Measurements from ENCODE around the gene WNT6. TPM values are rescaled to one million over a fixed set of nuclear protein-coding genes. Genes with fewer than 3 reads are reported as not detected.

The WNT6 gene
- total RNA-seq, 1 experiment from 2014 or later = not detected

DNA sequence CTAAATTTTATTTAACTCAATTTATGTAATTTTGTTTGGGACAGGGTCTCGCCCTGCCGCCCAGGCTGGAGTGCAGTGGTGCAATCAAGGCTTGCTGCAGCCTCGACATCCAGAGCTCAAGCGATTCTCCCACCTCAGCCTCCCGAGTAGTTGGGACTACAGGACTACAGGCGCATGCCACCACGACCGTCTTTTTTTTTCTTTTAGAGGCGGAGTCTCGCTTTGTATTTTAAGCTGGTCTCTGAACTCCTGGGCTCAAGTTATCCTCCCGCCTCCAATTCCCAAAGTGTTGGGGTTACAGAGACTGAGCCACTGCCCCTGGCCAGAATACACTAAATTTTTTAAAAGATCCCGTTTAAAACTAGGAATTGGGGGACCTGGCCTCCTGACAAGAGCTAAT is 39.5 kb downstream of the WNT6 start:
- CTCF ChIA-PET = interaction anchor here (0.6 to 23.6 kb wide), 16 partner anchors 11 to 470 kb away, joined by 3 to 839 read pairs (median 4); partner anchors contain the start of gene WNT10A
- TF ChIP-seq, protein P1, sequence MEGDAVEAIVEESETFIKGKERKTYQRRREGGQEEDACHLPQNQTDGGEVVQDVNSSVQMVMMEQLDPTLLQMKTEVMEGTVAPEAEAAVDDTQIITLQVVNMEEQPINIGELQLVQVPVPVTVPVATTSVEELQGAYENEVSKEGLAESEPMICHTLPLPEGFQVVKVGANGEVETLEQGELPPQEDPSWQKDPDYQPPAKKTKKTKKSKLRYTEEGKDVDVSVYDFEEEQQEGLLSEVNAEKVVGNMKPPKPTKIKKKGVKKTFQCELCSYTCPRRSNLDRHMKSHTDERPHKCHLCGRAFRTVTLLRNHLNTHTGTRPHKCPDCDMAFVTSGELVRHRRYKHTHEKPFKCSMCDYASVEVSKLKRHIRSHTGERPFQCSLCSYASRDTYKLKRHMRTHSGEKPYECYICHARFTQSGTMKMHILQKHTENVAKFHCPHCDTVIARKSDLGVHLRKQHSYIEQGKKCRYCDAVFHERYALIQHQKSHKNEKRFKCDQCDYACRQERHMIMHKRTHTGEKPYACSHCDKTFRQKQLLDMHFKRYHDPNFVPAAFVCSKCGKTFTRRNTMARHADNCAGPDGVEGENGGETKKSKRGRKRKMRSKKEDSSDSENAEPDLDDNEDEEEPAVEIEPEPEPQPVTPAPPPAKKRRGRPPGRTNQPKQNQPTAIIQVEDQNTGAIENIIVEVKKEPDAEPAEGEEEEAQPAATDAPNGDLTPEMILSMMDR (IDR thresholded peaks at IDR 0.05; ENCODE audit: unreplicated experiment) = no peak
- intact Hi-C loops (cut with micrococcal nuclease) = no loop called here

DNA sequence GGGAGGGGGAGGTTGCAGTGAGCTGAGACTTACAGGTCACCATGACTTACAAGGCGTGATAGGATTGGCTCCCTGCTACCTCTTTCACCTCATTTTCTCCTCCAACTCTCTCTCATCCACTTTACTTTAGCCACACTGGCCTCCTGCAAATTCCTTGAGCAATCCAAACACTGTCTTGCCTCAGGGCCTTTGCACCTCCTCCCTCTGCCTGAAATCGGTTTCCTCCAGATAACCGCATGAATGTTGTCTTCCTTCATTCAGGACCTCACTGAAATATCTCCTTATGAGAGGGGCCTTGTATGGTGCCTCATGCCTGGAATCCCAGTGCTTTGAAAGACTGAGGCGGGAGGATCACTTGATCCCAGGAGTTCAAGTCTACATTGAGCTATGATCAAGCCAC is 42.8 kb downstream of the WNT6 start:
- no peak overlapping the region for H3K27ac Mint-ChIP-seq (ENCODE audit: low read depth, unreplicated experiment)
- ChIA-PET CTCF (interaction anchor here (0.6 to 23.6 kb wide), 3 partner anchors 21 to 33 kb away, joined by 3 to 839 read pairs (median 3); partner anchors contain the start of gene WNT10A), POLR2A (interaction anchor here (1.3 kb wide), 1 partner anchor 24 kb away, joined by 4 read pairs; no protein-coding TSS in a partner anchor)
- no peak for DNase-seq (ENCODE audit: unreplicated experiment)
- no TSS peak for BruUV-seq (replicated peaks)
- H3K4me1 Mint-ChIP-seq (ENCODE audit: insufficient read depth, unreplicated experiment) = peaks cover 9% of the 10 kb centered on the region
- H3K36me3 Mint-ChIP-seq (ENCODE audit: insufficient read depth, unreplicated experiment) = no peaks in the 10 kb centered on the region
- H3K27me3 Mint-ChIP-seq (ENCODE audit: insufficient read depth, unreplicated experiment) = peaks cover 53% of the 10 kb centered on the region
- H3K4me3 Mint-ChIP-seq (ENCODE audit: unreplicated experiment) = no peak overlapping the region
- no peaks in the 10 kb centered on the region for H3K9me3 Mint-ChIP-seq (ENCODE audit: unreplicated experiment)
- intact Hi-C loops (cut with micrococcal nuclease) = no loop called here
- TF ChIP-seq, protein P1 (IDR thresholded peaks at IDR 0.05; ENCODE audit: unreplicated experiment) = no peak

More for the DNA sequence above, 39.5 kb downstream of the WNT6 start:
- H3K27me3 Mint-ChIP-seq (ENCODE audit: insufficient read depth, unreplicated experiment) = peaks cover 29% of the 10 kb centered on the region
- H3K27ac Mint-ChIP-seq (ENCODE audit: low read depth, unreplicated experiment) = no peak overlapping the region
- no peaks in the 10 kb centered on the region for H3K36me3 Mint-ChIP-seq (ENCODE audit: insufficient read depth, unreplicated experiment)
- no TSS peak for BruUV-seq (replicated peaks)
- POLR2A ChIA-PET = interaction anchor here (9.7 kb wide), 1 partner anchor 18 kb away, joined by 237 read pairs; the partner anchor contains the start of gene WNT10A
- H3K9me3 Mint-ChIP-seq (ENCODE audit: unreplicated experiment) = no peaks in the 10 kb centered on the region
- no peak overlapping the region for H3K4me3 Mint-ChIP-seq (ENCODE audit: unreplicated experiment)
- no peak for DNase-seq (ENCODE audit: unreplicated experiment)
- peaks cover 34% of the 10 kb centered on the region for H3K4me1 Mint-ChIP-seq (ENCODE audit: insufficient read depth, unreplicated experiment)

DNA sequence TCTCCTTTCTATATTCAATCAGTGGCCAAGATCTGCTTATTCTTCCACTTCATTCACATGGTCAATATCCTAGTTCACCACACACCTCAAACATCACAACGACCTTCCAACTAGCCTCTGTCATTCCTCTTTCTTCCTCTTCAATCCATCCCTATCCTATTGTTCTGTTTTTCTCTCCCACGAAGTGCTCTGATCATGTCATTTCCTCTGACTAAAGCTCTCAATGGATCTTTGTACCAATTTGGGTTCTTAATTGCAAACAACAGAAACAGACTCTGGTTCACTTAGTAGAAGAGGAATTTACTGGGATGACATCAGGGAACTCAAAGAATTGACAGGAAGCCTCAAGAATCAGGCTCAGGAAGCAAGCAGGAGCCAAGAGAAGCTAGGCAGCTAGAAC is 44.6 kb downstream of the WNT6 start:
- Mint-ChIP-seq H3K27ac (ENCODE audit: low read depth, unreplicated experiment) (no peak overlapping the region), H3K4me3 (ENCODE audit: unreplicated experiment) (no peak overlapping the region), H3K36me3 (ENCODE audit: insufficient read depth, unreplicated experiment) (no peaks in the 10 kb centered on the region), H3K4me1 (ENCODE audit: insufficient read depth, unreplicated experiment) (no peaks in the 10 kb centered on the region), H3K9me3 (ENCODE audit: unreplicated experiment) (no peaks in the 10 kb centered on the region), H3K27me3 (ENCODE audit: insufficient read depth, unreplicated experiment) (peaks cover 53% of the 10 kb centered on the region)
- TF ChIP-seq, protein P1 (IDR thresholded peaks at IDR 0.05; ENCODE audit: unreplicated experiment) = no peak
- DNase-seq (ENCODE audit: unreplicated experiment) = no peak
- POLR2A ChIA-PET = interaction anchor here (0.6 kb wide), 1 partner anchor 11 kb away, joined by 3 read pairs; no protein-coding TSS in a partner anchor
- intact Hi-C loops (cut with micrococcal nuclease) = no loop called here
- BruUV-seq (replicated peaks) = no TSS peak
- CTCF ChIA-PET = interaction anchor here (0.5 to 23.6 kb wide), 3 partner anchors 10 to 167 kb away, joined by 3 to 839 read pairs (median 4); partner anchors contain the start of gene WNT10A

DNA sequence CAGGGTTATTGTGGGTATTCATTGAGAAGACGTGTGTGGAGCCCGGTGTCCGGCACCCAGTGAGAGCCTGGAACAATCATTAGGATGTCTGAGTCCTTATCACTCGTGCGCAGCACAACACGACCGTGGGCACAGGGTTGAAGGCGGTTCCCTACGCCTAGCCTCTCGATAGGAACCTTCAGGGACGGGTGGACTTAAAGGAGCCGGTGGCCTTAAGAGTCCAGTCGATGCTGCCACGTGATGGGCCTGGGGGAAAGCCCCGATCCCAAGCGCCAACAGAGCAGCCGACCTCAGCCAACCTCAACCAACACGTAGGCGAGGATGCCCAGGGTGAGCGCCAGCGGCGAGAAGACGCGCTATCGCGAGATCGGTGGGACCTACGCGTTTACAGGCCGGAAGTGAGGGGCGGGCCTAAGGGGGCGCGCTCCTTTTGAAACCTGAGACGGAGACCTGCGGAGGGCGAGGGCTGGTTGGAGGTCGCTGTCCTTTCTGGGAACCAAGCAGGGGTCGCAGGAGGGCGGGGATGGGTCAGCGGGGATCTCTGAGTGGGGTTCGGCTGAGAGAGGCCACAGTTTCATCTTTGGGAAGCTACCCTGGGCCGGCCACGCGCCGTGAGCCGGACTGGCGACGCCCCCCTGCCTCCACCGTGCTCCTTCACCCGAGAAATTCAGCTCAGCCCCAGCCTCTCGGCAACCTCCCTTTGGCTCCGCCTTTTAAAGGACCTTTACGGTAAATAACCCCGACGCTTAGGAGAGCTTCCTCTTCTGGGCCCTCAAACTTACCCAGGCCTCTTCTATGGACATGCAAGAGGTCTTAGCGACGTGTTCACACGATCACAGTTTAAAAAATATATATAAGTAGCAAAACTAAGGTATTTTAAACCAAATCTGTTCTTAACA is 49.4 kb downstream of the WNT6 start:
- H3K9me3 Mint-ChIP-seq (ENCODE audit: unreplicated experiment) = no peaks in the 10 kb centered on the region
- H3K36me3 Mint-ChIP-seq (ENCODE audit: insufficient read depth, unreplicated experiment) = no peaks in the 10 kb centered on the region
- peaks cover 6% of the 10 kb centered on the region for H3K4me1 Mint-ChIP-seq (ENCODE audit: insufficient read depth, unreplicated experiment)
- H3K27ac Mint-ChIP-seq (ENCODE audit: low read depth, unreplicated experiment) = peak overlapping the region; percentile 35
- TF ChIP-seq, protein P1 (IDR thresholded peaks at IDR 0.05; ENCODE audit: unreplicated experiment) = no peak
- H3K4me3 Mint-ChIP-seq (ENCODE audit: unreplicated experiment) = peak overlapping the region; percentile 76
- DNase-seq (ENCODE audit: unreplicated experiment) = peak; percentile 87
- H3K27me3 Mint-ChIP-seq (ENCODE audit: insufficient read depth, unreplicated experiment) = peaks cover 26% of the 10 kb centered on the region
- TSS peak; percentile 64 for BruUV-seq (replicated peaks)
- ChIA-PET POLR2A (interaction anchor here (0.6 to 1.1 kb wide), 2 partner anchors 13 to 663 kb away, joined by 3 to 5 read pairs; no protein-coding TSS in a partner anchor), CTCF (interaction anchor here (1.1 to 2.2 kb wide), 2 partner anchors 11 to 71 kb away, joined by 3 to 13 read pairs; no protein-coding TSS in a partner anchor)
- intact Hi-C loops (cut with micrococcal nuclease) = no loop called here
